OCI-LY1 (cell line): ENCODE measurements around the gene ABCC6.

ENCODE experiments used
- H2AFZ ChIP-seq: fragments of 200-600 bp; sonication (generic), shearing (Covaris generic); 2 replicates; pipeline ENCODE4 v1.6.0; 2014; ENCODE audit warnings: antibody characterized with exemption, mild to moderate bottlenecking, low read length
- H3F3A ChIP-seq: fragments of 200-600 bp; sonication (generic), shearing (Covaris generic); 2 replicates; pipeline ENCODE4 v1.6.0; 2014; ENCODE audit warnings: mild to moderate bottlenecking, antibody characterized with exemption, low read length, moderate library complexity; ENCODE audit not compliant: insufficient read depth
- H3K27ac ChIP-seq: fragments of 200-600 bp; sonication (generic); 2 replicates; pipeline ENCODE4 v1.5.1; 2014; ENCODE audit warnings: low read length, mixed run types, mild to moderate bottlenecking, low read depth; ENCODE audit not compliant: poor library complexity, severe bottlenecking
- H3K27me3 ChIP-seq: fragments of 200-600 bp; sonication (generic); 2 replicates; pipeline ENCODE4 v1.6.0; 2014; ENCODE audit warnings: antibody characterized with exemption, mild to moderate bottlenecking, low read length, moderate library complexity; ENCODE audit not compliant: insufficient read depth
- H3K36me3 ChIP-seq: fragments of 200-600 bp; sonication (generic); 2 replicates; pipeline ENCODE4 v1.6.1; 2014; ENCODE audit warnings: mild to moderate bottlenecking, antibody characterized with exemption, low read length, moderate library complexity, mixed read lengths; ENCODE audit not compliant: insufficient read depth
- H3K4me1 ChIP-seq: fragments of 200-600 bp; sonication (generic); 2 replicates; pipeline ENCODE4 v1.5.1; 2014; ENCODE audit warnings: mild to moderate bottlenecking, low read length, moderate library complexity; ENCODE audit not compliant: insufficient read depth, severe bottlenecking
- H3K4me2 ChIP-seq: fragments of 200-600 bp; sonication (generic), shearing (Covaris generic); 2 replicates; pipeline ENCODE4 v1.6.1; 2014; ENCODE audit warnings: low read length
- H3K4me3 ChIP-seq: fragments of 200-600 bp; sonication (generic); 2 replicates; pipeline ENCODE4 v1.5.1; 2014; ENCODE audit warnings: low read length, low read depth, mild to moderate bottlenecking, mixed read lengths; ENCODE audit not compliant: poor library complexity, severe bottlenecking
- H3K79me2 ChIP-seq: fragments of 200-600 bp; shearing (Covaris generic); 2 replicates; pipeline ENCODE4 v1.6.1; 2016; ENCODE audit warnings: mixed run types, low read length, mixed read lengths; ENCODE audit not compliant: insufficient read depth
- H3K9ac ChIP-seq: fragments of 200-600 bp; sonication (generic), shearing (Covaris generic); 2 replicates; pipeline ENCODE4 v1.6.1; 2014; ENCODE audit warnings: mild to moderate bottlenecking, low read length, mixed read lengths
- H3K9me2 ChIP-seq: fragments of 200-600 bp; sonication (generic), shearing (Covaris generic); 2 replicates; pipeline ENCODE4 v1.6.1; 2014; ENCODE audit warnings: low read depth, mild to moderate bottlenecking, low read length, mixed read lengths
- H3K9me3 ChIP-seq: fragments of 200-600 bp; shearing (Covaris generic); 2 replicates; pipeline ENCODE4 v1.6.1; 2014; ENCODE audit warnings: low read length, mixed read lengths
- H4K20me1 ChIP-seq: fragments of 200-600 bp; sonication (generic), shearing (Covaris generic); 2 replicates; pipeline ENCODE4 v1.6.0; 2016; ENCODE audit warnings: mild to moderate bottlenecking, low read length; ENCODE audit not compliant: insufficient read depth
- CTCF ChIP-seq: fragments of 200-600 bp; sonication (generic), shearing (Covaris generic); IDR thresholded peaks from 2 replicates; pipeline ENCODE4 v1.5.1; 2017; ENCODE audit warnings: mild to moderate bottlenecking, antibody characterized with exemption, low read length, moderate library complexity, mixed read lengths
- EZH2 ChIP-seq: fragments of 200-600 bp; sonication (generic), shearing (Covaris generic); IDR thresholded peaks from 2 replicates; pipeline ENCODE4 v1.8.0; 2017; ENCODE audit warnings: borderline replicate concordance, mixed run types, mild to moderate bottlenecking, antibody characterized with exemption, low read length, moderate library complexity, mixed read lengths

ABCC6 gene

GRCh38 chr16:16150878-16151152 is 72.5 kb downstream of the ABCC6 start:
- TF ChIP-seq EZH2 (no peak), CTCF (no peak)

GRCh38 chr16:16150117-16150877 is 73.0 kb downstream of the ABCC6 start:
- Histone ChIP-seq H3F3A (no peaks in the 10 kb centered on the region), H3K9me2 (no peaks in the 10 kb centered on the region), H3K27me3 (no peaks in the 10 kb centered on the region), H3K9me3 (no peaks in the 10 kb centered on the region), H3K79me2 (no peaks in the 10 kb centered on the region), H3K27ac (no peak overlapping the region), H2AFZ (no peak overlapping the region), H3K4me3 (no peak overlapping the region), H4K20me1 (no peaks in the 10 kb centered on the region), H3K9ac (no peak overlapping the region), H3K4me2 (no peak overlapping the region), H3K4me1 (no peaks in the 10 kb centered on the region), H3K36me3 (peaks cover 9% of the 10 kb centered on the region)
- no peak for TF ChIP-seq CTCF
- TF ChIP-seq EZH2 = no peak

More at GRCh38 chr16:16150878-16151152, 72.5 kb downstream of the ABCC6 start:
- H3F3A ChIP-seq = no peaks in the 10 kb centered on the region
- no peaks in the 10 kb centered on the region for H3K9me3 ChIP-seq
- H3K36me3 ChIP-seq = peaks cover 5% of the 10 kb centered on the region; the same call in 1 of the 2 replicates
- H4K20me1 ChIP-seq = no peaks in the 10 kb centered on the region
- no peak overlapping the region for H3K4me3 ChIP-seq
- H3K27ac ChIP-seq = no peak overlapping the region
- H3K9me2 ChIP-seq = no peaks in the 10 kb centered on the region
- H3K9ac ChIP-seq = no peak overlapping the region
- no peak overlapping the region for H3K4me2 ChIP-seq
- no peaks in the 10 kb centered on the region for H3K4me1 ChIP-seq
- no peak overlapping the region for H2AFZ ChIP-seq
- no peaks in the 10 kb centered on the region for H3K79me2 ChIP-seq
- H3K27me3 ChIP-seq = no peaks in the 10 kb centered on the region

GRCh38 chr16:16149710-16150116 is 73.6 kb downstream of the ABCC6 start:
- Histone ChIP-seq H3F3A (no peaks in the 10 kb centered on the region), H3K9me2 (no peaks in the 10 kb centered on the region), H3K4me1 (no peaks in the 10 kb centered on the region), H3K27me3 (no peaks in the 10 kb centered on the region), H3K27ac (no peak overlapping the region), H3K36me3 (peaks cover 12% of the 10 kb centered on the region), H3K4me3 (no peak overlapping the region), H3K4me2 (no peak overlapping the region), H3K9me3 (no peaks in the 10 kb centered on the region), H3K9ac (no peak overlapping the region), H4K20me1 (no peaks in the 10 kb centered on the region), H2AFZ (no peak overlapping the region), H3K79me2 (no peaks in the 10 kb centered on the region)
- TF ChIP-seq EZH2 = no peak
- TF ChIP-seq CTCF = no peak
